A549 (cell line): ENCODE data around the gene TYW1. TPM values are rescaled to one million over a fixed set of nuclear protein-coding genes. Genes with fewer than 3 reads are reported as not detected.
"Not testable (repeated sequence)": the region's sequence is repeated elsewhere in the genome, so short reads cannot be mapped to it uniquely, and the experiment has no call there.

Experiments used
- ATAC-seq, 2 experiments: fragments of 200-7000 bp in 1 of 2; fragments of >200 bp in 1 of 2; cut with Nextera tagmentation in 1 of 2; cut with Tn5 transposase in 1 of 2; 3 replicates each; pipeline versions ENCODE4 v1.8.0 to v1.9.1; 2018 to 2020; ENCODE audit warnings: mild to moderate bottlenecking in 1 of 2, moderate library complexity in 1 of 2
- CTCF ChIA-PET: fragments of 300-600 bp; sonication (Branson Sonifier 250); formaldehyde crosslinking; extraction: SDS; loops from one replicate; lab custom pipeline; 2021; ENCODE audit warnings: antibody characterized with exemption, inconsistent platforms; lab: Yijun Ruan, JAX
- POLR2A ChIA-PET: fragments of 350-600 bp; formaldehyde crosslinking; extraction: SDS; loops from one replicate; lab custom pipeline; 2021; ENCODE audit warnings: antibody characterized with exemption, inconsistent platforms; lab: Yijun Ruan, JAX
- DNase-seq, 2 experiments: peaks; one replicate each; pipeline versions ENCODE4 v3.0.0 to v3.0.0-alpha.2; 2011 to 2016; ENCODE audit warnings: low read depth in 1 of 2, low spot score in 1 of 2
- FAIRE-seq: peaks from 2 replicates; lab custom pipeline; 2011; peaks lifted over from hg19 to GRCh38; lab: Jason Lieb, UNC
- H3K27ac ChIP-seq, 2 experiments: fragments of >200 bp; sonication (Bioruptor Twin); formaldehyde crosslinking; 3 replicates each; pipeline ENCODE4 v1.5.1; 2016 to 2017
- H3K4me1 ChIP-seq: fragments of >200 bp; sonication (Bioruptor Twin); formaldehyde crosslinking; 3 replicates; pipeline ENCODE4 v1.6.1; 2016
- H3K4me2 ChIP-seq: fragments of >200 bp; sonication (Bioruptor Twin); formaldehyde crosslinking; 3 replicates; pipeline ENCODE4 v1.6.1; 2016
- H3K4me3 ChIP-seq: fragments of >200 bp; sonication (Bioruptor Twin); formaldehyde crosslinking; 3 replicates; pipeline ENCODE4 v1.5.1; 2016
- H3K9me3 ChIP-seq: fragments of >200 bp; sonication (Bioruptor Twin); formaldehyde crosslinking; 3 replicates; pipeline ENCODE4 v1.6.1; 2016
- CEBPB ChIP-seq, 2 experiments: fragments of >200 bp in 1 of 2; sonication (Bioruptor Twin) in 1 of 2; formaldehyde crosslinking in 1 of 2; IDR thresholded peaks; 2 replicates each; pipeline ENCODE4 v1.6.1; 2012 to 2016
- WGBS: methylation state at CpG from one replicate; pipeline ENCODE4 v1.1.6; 2017; ENCODE audit errors: missing lambda C conversion rate; 5-methylcytosine and 5-hydroxymethylcytosine counted together
- polyA plus RNA-seq, 4 experiments: library from polyadenylated mRNA; depleted of rRNA in 3 of 4; stranded (reverse); fragments of >200 nt; fragmentation: RNase III in 1 of 4; extraction: RNeasy Plus Mini Kit Qiagen cat#74134 plus additional on column Dnase treatment in 1 of 4; gene quantifications; 2 replicates in 3 of 4; 3 replicates in 1 of 4; pipeline ENCODE4 v1.2.3, GENCODE V29; 2011 to 2017

The TYW1 gene
- polyA plus RNA-seq, 2 of the 4 experiments (the other 2 are of a cell fraction), result 15.3 to 26.9 TPM

GRCh38 chr7:67134912-67135311, 138.3 kb downstream of the TYW1 start:
- ATAC-seq, H3K4me2 ChIP-seq, H3K4me3 ChIP-seq, DNase-seq, CTCF ChIA-PET, H3K4me1 ChIP-seq, H3K9me3 ChIP-seq, FAIRE-seq, POLR2A ChIA-PET, H3K27ac ChIP-seq: not testable (repeated sequence)
- WGBS, result 85% methylated on average over 1 of the region's 1 CpG

GRCh38 chr7:67135617-67136486, 139.2 kb downstream of the TYW1 start:
- 66% methylated on average over 4 of the region's 4 CpGs for WGBS
- POLR2A ChIA-PET, H3K4me2 ChIP-seq, H3K4me3 ChIP-seq, H3K9me3 ChIP-seq, H3K4me1 ChIP-seq, DNase-seq, H3K27ac ChIP-seq: not testable (repeated sequence)
- FAIRE-seq (peak; percentile 68), ATAC-seq (peak; percentile 34 to 38; a peak in 3 of 6 replicates)
- CTCF ChIA-PET, result interaction anchor here (0.6 kb wide), 1 partner anchor 51 kb away, joined by 3 read pairs; no protein-coding TSS in a partner anchor

DNA sequence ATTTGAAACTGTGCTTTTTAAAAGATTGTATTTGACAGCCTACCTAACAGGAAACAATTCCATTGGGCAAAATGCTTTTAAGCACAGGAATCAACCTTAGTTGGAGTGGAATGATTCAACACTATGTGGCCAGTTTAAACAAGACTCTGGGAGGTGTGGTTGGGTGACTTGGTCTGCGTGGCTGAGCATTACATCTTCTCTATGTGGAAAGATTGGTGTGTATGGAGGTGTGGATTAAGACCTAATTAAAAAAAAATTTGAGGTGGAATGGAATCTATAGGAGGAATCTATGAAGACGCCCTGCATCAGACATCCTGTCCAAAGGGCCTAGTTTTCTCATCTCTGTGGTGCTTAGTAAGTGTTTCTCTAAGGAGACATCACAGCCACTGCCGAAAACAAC, 140.9 kb downstream of the TYW1 start:
- H3K4me2 ChIP-seq, CTCF ChIA-PET, H3K9me3 ChIP-seq, H3K4me3 ChIP-seq, ATAC-seq, H3K4me1 ChIP-seq, H3K27ac ChIP-seq, POLR2A ChIA-PET, DNase-seq, FAIRE-seq: not testable (repeated sequence)
- WGBS, result 83% methylated on average over 3 of the region's 3 CpGs

GRCh38 chr7:67139876-67140275, 143.2 kb downstream of the TYW1 start:
- FAIRE-seq, H3K4me1 ChIP-seq, CTCF ChIA-PET, ATAC-seq, H3K9me3 ChIP-seq, POLR2A ChIA-PET, H3K4me2 ChIP-seq, H3K4me3 ChIP-seq, DNase-seq, H3K27ac ChIP-seq: not testable (repeated sequence)
- WGBS, result 88% methylated on average over 3 of the region's 3 CpGs

GRCh38 chr7:67141001-67141400, 144.4 kb downstream of the TYW1 start:
- H3K4me1 ChIP-seq, ATAC-seq, H3K27ac ChIP-seq, H3K9me3 ChIP-seq, H3K4me3 ChIP-seq, FAIRE-seq, H3K4me2 ChIP-seq, CTCF ChIA-PET, POLR2A ChIA-PET, DNase-seq: not testable (repeated sequence)
- WGBS, result 34% methylated on average over 2 of the region's 2 CpGs

DNA sequence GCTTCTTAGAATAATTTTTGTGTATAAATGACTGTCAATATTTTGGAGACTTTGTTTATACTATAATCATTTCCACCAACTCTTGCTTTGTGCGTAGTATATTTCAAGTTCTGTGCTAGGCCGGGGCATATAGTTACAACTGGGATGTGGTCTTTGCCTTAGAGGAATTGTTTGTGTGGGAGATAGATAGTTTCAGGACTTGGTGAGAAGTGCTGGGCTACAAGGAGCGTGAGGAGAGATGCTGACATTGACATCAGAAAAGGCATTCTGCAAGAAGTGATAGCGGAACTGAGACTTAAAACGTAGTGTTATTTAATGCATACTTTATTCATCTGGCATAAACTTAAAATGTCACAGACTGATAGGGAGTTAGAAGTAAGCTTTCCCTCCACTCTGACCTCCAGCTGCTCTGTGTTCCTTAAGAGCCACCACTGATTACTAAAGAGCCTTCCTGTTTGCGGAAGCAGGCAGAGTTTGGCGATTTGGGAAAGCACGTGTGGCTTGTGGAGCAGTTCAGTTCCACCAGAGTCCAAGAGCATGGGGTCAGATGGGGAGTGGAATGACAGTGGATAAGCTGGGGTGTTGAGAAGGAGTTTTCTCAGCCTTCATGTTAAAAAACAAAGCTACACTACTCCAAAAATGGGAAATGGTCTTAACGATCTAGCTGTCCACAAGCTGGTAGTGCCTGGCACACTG, 146.6 kb downstream of the TYW1 start:
- POLR2A ChIA-PET, CTCF ChIA-PET, H3K27ac ChIP-seq, H3K9me3 ChIP-seq, H3K4me2 ChIP-seq, H3K4me1 ChIP-seq, H3K4me3 ChIP-seq, ATAC-seq, DNase-seq: not testable (repeated sequence)
- WGBS, result 91% methylated on average over 9 of the region's 9 CpGs
- FAIRE-seq, result peak; percentile 13

GRCh38 chr7:67145581-67146193, 149.1 kb downstream of the TYW1 start:
- H3K4me1 ChIP-seq, ATAC-seq, DNase-seq, CTCF ChIA-PET, H3K4me3 ChIP-seq, H3K27ac ChIP-seq, H3K9me3 ChIP-seq, H3K4me2 ChIP-seq, POLR2A ChIA-PET: not testable (repeated sequence)
- TF ChIP-seq CEBPB (IDR thresholded peaks at IDR 0.05), result peak in 1 of 2 experiments; percentile 40; a peak in 1 of 4 replicates
- peak; percentile 98 for FAIRE-seq
- WGBS, result 82% methylated on average over 3 of the region's 3 CpGs

DNA sequence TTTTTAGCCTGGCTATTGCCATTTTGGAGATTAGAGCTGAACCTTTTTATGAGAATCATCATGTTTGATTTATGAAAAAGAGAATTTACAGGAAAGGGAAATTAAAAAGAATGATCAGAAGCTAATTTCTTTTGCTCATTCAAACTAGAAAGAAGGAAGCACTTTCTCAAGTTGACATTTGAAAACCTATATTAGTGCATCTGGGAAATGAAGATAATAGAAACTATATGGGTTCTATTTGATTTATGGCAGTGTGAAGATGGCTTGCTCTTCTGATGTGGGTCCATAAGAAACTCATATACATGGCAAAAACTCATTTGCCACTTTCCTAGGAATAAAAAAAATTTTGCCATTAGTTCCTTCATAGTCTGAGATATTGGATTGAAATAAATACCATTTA, 152.5 kb downstream of the TYW1 start:
- H3K27ac ChIP-seq, H3K4me2 ChIP-seq, H3K4me1 ChIP-seq, POLR2A ChIA-PET, FAIRE-seq, DNase-seq, H3K9me3 ChIP-seq, H3K4me3 ChIP-seq, CTCF ChIA-PET, ATAC-seq: not testable (repeated sequence)

GRCh38 chr7:67154374-67154773, 157.7 kb downstream of the TYW1 start:
- CTCF ChIA-PET, H3K4me3 ChIP-seq, POLR2A ChIA-PET, DNase-seq, ATAC-seq, H3K27ac ChIP-seq, H3K4me2 ChIP-seq, H3K9me3 ChIP-seq, FAIRE-seq, H3K4me1 ChIP-seq: not testable (repeated sequence)

DNA sequence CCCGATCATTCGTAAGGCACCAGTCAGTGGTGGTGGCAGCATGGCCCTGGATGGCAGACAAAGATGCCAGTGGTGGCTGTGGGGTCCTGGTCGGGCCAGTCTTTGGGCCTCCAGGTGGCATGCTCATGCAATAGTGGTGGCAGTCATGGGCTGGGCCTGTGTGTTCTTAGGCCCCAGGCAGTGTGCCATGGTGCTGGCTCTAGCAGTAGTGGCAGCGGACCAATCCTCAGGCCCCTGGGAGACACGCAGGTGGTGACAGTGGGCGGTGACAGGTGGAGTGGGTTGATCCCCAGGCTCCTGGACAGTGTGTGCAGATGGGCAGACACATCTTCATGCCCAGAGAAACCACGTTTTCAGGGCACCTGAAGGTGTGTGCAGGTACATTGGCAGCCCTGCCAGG, 159.4 kb downstream of the TYW1 start:
- WGBS, result 65% methylated on average over 6 of the region's 7 CpGs
- CTCF ChIA-PET, H3K4me2 ChIP-seq, H3K9me3 ChIP-seq, FAIRE-seq, POLR2A ChIA-PET, ATAC-seq, H3K27ac ChIP-seq, H3K4me3 ChIP-seq, H3K4me1 ChIP-seq, DNase-seq: not testable (repeated sequence)

DNA sequence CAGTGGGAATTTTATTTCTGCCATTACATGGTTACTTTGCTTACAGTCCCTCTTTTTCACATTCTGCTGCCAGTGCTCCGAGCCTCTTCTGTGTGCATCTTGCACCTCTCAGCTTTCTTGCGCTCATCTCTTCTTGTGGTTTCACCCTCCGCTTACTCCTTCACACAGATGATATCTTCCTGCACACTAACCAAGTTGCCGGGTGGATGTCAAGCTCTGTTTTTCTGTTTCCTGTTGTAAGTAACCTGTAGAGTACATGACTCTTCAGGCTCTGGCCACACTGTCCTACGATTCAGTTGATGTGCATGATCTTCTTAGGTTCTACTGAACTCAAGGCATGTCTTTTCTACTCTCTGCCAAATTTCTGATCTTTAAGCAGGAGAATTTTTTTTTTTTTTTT, 166.7 kb downstream of the TYW1 start:
- DNase-seq, H3K4me2 ChIP-seq, CTCF ChIA-PET, H3K4me3 ChIP-seq, FAIRE-seq, ATAC-seq, H3K4me1 ChIP-seq, POLR2A ChIA-PET, H3K27ac ChIP-seq, H3K9me3 ChIP-seq: not testable (repeated sequence)
- WGBS, result 78% methylated on average over 5 of the region's 5 CpGs
